Measurements from ENCODE around the gene RBKS. TPM values are rescaled to one million over a fixed set of nuclear protein-coding genes. Genes with fewer than 3 reads are reported as not detected.
A peak's percentile ranks its signal among the peaks of the same experiment; 100 is the strongest.

The RBKS gene
- polyA plus RNA-seq, 1 of the 3 experiments (the other 2 are of a cell fraction), result 7.4 TPM

DNA sequence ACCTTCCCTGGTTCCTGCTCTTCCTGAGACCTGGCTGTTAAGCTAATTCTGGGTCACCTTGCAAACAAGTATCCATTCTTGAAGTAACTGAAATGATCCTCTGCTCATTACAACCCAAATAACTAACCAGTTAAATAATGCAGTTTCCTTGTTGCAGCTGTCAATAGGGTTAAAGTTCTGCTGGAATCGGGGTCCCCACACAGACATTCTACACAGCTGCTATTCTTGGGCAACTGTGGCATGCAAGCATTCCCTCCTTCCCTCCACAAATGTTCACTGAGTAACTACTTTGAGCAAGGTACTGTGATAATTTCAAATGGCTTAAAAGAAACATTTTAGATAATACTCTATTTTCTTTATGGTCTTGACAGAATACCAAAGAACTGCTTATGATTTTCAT, 17.1 kb downstream of the RBKS start (continued):
- TF ChIP-seq TEAD4 (IDR thresholded peaks at IDR 0.05; ENCODE audit: borderline replicate concordance, insufficient read depth) (no peak), NRF1 (IDR thresholded peaks at IDR 0.05; ENCODE audit: low read depth, low read length) (no peak), YY1 (IDR thresholded peaks at IDR 0.05; ENCODE audit: low read depth) (no peak)

DNA sequence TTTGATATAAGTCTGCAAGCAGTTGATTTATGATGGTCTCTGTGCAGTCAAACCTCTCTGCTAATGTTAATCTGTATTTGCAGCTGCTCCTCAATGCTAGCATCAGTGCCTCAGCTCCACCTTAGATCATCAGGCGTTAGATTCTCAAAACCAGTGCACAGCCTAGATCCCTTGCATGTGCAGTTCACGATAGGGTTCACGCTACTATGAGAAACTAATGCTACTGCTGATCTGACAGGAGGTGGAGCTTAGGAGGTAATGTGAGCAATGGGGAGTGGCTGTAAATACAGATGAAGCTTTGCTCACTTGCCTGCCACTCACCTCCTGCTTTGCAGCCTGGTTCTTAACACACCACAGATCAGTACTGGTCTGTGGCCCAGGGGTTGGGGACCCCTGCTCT, 18.4 kb downstream of the RBKS start:
- ChIA-PET CTCF (interaction anchor here (1.2 to 1.6 kb wide), 5 partner anchors 18 to 118 kb away, joined by 3 to 7 read pairs (median 5); no protein-coding TSS in a partner anchor), POLR2A (interaction anchor here (1.3 kb wide), 1 partner anchor 18 kb away, joined by 3 read pairs; the partner anchor contains the start of genes BABAM2 and RBKS)
- Histone ChIP-seq H4K20me1 (ENCODE audit: insufficient read depth) (no peaks in the 10 kb centered on the region), H3K27me3 (ENCODE audit: insufficient read depth) (no peaks in the 10 kb centered on the region), H3K79me2 (ENCODE audit: insufficient read depth) (no peaks in the 10 kb centered on the region), H3K4me2 (no peak overlapping the region), H2AFZ (ENCODE audit: low read depth) (no peak overlapping the region), H3K36me3 (replicated peaks in 1 of 2; ENCODE audit: control insufficient read depth in 1 of 2, insufficient read depth in 2 of 2, low read length in 1 of 2) (peaks cover 0 to 4% of the 10 kb centered on the region in 2 experiments), H3K9me2 (no peaks in the 10 kb centered on the region), H3K4me3 (ENCODE audit: low read depth in 2 of 2, low read length in 1 of 2) (no peak overlapping the region), H3K4me1 (ENCODE audit: control insufficient read depth in 1 of 2, insufficient read depth in 2 of 2, low read depth in 1 of 2, low read length in 1 of 2) (no peaks in the 10 kb centered on the region), H3K27ac (ENCODE audit: low read depth in 2 of 2, low read length in 1 of 2) (no peak overlapping the region), H3K9me3 (peaks cover 9% of the 10 kb centered on the region; the same call in 1 of the 2 replicates), H3F3A (replicated peaks; ENCODE audit: insufficient read depth) (no peaks in the 10 kb centered on the region), H3K9ac (no peak overlapping the region)
- DNase-seq, result no peak
- WGBS (ENCODE audit: low lambda C conversion rate), result 89% methylated on average over 3 of the region's 3 CpGs
- TF ChIP-seq GATA2 (CRISPR knock-in tag; IDR thresholded peaks at IDR 0.05) (no peak), SIN3A (IDR thresholded peaks at IDR 0.05; ENCODE audit: borderline replicate concordance, low read depth, low read length) (no peak)

DNA sequence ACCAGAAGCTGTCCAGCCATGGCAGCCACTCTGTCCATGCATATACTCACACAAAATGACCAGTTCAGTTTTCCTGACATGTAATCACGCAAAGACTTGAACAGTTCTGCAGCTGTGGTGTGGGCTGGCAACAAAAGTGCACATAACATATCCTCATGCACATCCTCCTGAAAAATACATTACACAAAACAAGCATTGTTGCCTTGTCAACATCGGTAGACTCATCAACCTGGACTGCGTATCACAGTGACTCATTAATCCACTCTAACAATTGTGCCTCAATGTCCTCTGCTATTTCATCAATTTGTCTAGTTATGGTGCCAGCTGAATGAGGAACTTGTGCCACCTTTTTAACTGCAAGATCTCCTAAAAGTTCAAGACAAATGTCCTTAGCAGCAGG, 19.5 kb downstream of the RBKS start:
- Histone ChIP-seq H3K9me2 (no peaks in the 10 kb centered on the region), H3K36me3 (replicated peaks in 1 of 2; ENCODE audit: control insufficient read depth in 1 of 2, insufficient read depth in 2 of 2, low read length in 1 of 2) (no peaks in the 10 kb centered on the region), H4K20me1 (ENCODE audit: insufficient read depth) (no peaks in the 10 kb centered on the region), H3K4me2 (no peak overlapping the region), H3K9me3 (no peaks in the 10 kb centered on the region), H3K4me1 (ENCODE audit: control insufficient read depth in 1 of 2, insufficient read depth in 2 of 2, low read depth in 1 of 2, low read length in 1 of 2) (no peaks in the 10 kb centered on the region; a peak in 1 of 4 replicates), H3K4me3 (ENCODE audit: low read depth in 2 of 2, low read length in 1 of 2) (no peak overlapping the region), H3K79me2 (ENCODE audit: insufficient read depth) (no peaks in the 10 kb centered on the region), H3F3A (replicated peaks; ENCODE audit: insufficient read depth) (no peaks in the 10 kb centered on the region), H3K9ac (no peak overlapping the region), H3K27ac (ENCODE audit: low read depth in 2 of 2, low read length in 1 of 2) (no peak overlapping the region), H3K27me3 (ENCODE audit: insufficient read depth) (no peaks in the 10 kb centered on the region), H2AFZ (ENCODE audit: low read depth) (no peak overlapping the region)
- 89% methylated on average over 3 of the region's 3 CpGs for WGBS (ENCODE audit: low lambda C conversion rate)
- DNase-seq, result no peak
- ChIA-PET POLR2A (no interaction called here), CTCF (interaction anchor here (1.2 to 1.6 kb wide), 4 partner anchors 18 to 167 kb away, joined by 3 to 6 read pairs (median 3); no protein-coding TSS in a partner anchor)
- TF ChIP-seq MXI1 (IDR thresholded peaks at IDR 0.05; ENCODE audit: low read depth, low read length) (no peak), YY1 (IDR thresholded peaks at IDR 0.05; ENCODE audit: low read depth) (no peak), FOSL2 (IDR thresholded peaks at IDR 0.05; ENCODE audit: borderline replicate concordance, low read depth) (peak; percentile 19; the same call in 1 of the 2 replicates)
- TF ChIP-seq, protein P1, sequence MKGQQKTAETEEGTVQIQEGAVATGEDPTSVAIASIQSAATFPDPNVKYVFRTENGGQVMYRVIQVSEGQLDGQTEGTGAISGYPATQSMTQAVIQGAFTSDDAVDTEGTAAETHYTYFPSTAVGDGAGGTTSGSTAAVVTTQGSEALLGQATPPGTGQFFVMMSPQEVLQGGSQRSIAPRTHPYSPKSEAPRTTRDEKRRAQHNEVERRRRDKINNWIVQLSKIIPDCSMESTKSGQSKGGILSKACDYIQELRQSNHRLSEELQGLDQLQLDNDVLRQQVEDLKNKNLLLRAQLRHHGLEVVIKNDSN (IDR thresholded peaks at IDR 0.05; ENCODE audit: borderline replicate concordance, low read depth), result no peak
- TF ChIP-seq, protein P2, sequence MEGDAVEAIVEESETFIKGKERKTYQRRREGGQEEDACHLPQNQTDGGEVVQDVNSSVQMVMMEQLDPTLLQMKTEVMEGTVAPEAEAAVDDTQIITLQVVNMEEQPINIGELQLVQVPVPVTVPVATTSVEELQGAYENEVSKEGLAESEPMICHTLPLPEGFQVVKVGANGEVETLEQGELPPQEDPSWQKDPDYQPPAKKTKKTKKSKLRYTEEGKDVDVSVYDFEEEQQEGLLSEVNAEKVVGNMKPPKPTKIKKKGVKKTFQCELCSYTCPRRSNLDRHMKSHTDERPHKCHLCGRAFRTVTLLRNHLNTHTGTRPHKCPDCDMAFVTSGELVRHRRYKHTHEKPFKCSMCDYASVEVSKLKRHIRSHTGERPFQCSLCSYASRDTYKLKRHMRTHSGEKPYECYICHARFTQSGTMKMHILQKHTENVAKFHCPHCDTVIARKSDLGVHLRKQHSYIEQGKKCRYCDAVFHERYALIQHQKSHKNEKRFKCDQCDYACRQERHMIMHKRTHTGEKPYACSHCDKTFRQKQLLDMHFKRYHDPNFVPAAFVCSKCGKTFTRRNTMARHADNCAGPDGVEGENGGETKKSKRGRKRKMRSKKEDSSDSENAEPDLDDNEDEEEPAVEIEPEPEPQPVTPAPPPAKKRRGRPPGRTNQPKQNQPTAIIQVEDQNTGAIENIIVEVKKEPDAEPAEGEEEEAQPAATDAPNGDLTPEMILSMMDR (IDR thresholded peaks at IDR 0.05), result no peak

Measured in SK-N-SH (cell line).